Fibroblast of mammary gland (primary cell): ENCODE results near the gene SORD.

ENCODE experiments used
- DNase-seq: peaks from one replicate; pipeline ENCODE4 v3.0.0-alpha.2; 2010; ENCODE audit warnings: low read depth
- H3K4me3 ChIP-seq: 2 replicates; pipeline ENCODE4 v1.5.1; 2011; ENCODE audit warnings: low read depth, mild to moderate bottlenecking, low read length, moderate library complexity; ENCODE audit not compliant: control insufficient read depth
- TF ChIP-seq, protein P1 (sequence below): conservative IDR thresholded peaks from 2 replicates; pipeline ENCODE4 v1.5.1; 2011; ENCODE audit warnings: low read depth, low read length, inconsistent platforms; ENCODE audit not compliant: control insufficient read depth, insufficient read depth

The SORD gene

DNA sequence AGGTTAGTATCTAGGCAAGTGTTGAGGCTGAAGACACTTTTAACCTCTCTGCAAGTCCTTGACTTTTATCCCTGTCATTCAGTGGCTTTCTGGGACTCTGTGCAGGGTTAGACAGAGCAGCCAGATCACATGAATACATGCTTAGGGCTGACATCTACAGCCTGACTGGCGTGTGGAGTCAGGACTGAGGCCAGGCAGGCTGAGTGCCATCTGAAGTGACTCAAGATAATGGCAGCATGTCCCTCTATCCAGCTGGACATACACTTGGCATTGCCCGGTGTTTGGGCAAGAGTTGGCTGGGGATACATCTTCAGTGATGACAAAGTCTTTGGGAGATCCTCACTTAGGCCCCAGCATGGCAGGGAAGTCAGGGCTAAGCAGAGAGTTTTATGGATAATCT lies 68.6 kb downstream of the SORD start:
- TF ChIP-seq, protein P1, sequence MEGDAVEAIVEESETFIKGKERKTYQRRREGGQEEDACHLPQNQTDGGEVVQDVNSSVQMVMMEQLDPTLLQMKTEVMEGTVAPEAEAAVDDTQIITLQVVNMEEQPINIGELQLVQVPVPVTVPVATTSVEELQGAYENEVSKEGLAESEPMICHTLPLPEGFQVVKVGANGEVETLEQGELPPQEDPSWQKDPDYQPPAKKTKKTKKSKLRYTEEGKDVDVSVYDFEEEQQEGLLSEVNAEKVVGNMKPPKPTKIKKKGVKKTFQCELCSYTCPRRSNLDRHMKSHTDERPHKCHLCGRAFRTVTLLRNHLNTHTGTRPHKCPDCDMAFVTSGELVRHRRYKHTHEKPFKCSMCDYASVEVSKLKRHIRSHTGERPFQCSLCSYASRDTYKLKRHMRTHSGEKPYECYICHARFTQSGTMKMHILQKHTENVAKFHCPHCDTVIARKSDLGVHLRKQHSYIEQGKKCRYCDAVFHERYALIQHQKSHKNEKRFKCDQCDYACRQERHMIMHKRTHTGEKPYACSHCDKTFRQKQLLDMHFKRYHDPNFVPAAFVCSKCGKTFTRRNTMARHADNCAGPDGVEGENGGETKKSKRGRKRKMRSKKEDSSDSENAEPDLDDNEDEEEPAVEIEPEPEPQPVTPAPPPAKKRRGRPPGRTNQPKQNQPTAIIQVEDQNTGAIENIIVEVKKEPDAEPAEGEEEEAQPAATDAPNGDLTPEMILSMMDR, result no peak

DNA sequence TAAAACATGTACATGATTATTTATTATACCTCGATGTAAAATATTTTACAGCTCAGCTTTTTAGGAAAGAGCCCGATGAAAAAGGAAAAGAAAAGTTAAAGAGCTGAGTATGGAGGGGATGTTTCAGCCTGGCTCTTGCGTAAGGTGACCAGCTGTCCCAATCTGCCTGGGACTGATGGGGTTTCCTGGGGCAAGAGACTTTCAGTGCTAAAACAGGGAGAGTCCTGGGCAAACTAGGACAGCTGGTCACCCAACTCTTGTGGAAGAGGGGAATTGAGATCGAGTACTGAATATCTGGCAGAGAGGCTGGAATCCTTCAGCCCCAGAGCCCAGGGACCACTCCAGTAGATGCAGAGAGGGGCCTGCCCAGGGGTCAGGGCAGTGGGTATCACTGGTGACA lies 70.0 kb downstream of the SORD start:
- TF ChIP-seq, protein P1, result no peak
- H3K4me3 ChIP-seq, result no peak overlapping the region
- DNase-seq, result no peak

More for the DNA sequence above, 68.6 kb downstream of the SORD start:
- no peak overlapping the region for H3K4me3 ChIP-seq
- DNase-seq, result no peak

DNA sequence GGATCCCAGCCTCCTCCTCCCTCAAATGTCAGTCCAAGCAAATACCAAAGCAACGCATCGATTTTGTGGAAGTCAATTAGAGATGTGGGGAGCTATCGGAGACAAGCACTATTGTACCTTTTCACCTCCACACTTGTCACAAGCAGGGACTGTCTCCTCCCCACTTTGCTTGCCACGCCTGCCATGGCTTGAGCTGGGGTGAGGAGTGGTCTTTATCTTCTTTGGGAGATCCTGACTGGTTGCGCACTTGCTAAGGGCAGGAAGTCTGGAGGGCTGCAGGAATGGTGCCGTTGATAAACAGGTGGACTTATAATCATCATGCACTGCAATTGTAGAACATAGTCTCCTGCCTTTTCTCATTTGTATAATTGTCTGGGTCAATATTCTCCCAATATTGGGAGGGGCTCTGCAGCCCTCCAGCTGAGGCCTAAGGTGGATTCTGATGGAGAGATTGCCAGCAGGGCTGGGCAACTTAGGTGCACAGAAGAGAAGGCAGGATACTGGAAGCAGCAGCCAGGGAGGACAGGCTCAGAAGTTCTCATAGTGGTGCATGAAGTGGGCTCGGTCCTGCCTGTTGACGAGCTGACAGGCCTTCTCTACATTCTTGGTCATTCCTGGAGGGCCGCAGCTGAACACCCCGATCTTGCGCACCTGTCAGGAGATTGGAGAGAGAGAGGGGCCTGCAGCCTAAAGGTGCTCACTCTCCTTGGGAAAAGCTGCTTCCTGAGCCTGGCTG lies 70.8 kb downstream of the SORD start:
- H3K4me3 ChIP-seq, result no peak overlapping the region
- TF ChIP-seq, protein P1, result no peak
- no peak for DNase-seq

DNA sequence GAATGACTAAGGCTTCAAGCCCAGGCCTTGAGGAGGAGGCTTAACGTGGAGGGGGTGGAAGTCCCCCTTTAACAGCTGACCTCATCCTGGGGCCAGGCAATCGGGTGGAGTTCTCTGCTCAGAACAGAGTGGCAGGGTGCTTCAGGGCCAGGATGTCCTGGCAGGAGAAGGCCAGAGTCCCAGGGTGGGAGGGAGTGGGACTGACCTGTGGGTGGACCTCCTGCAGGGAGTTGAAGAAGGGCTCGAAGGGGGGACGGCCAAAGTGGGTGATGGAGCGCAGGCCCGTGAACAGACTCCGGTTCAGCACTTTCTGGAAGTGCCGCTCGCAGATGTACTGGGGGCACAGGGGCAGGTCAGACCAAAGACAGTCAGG lies 71.3 kb downstream of the SORD start:
- no peak overlapping the region for H3K4me3 ChIP-seq
- TF ChIP-seq, protein P1, result no peak
- DNase-seq, result no peak

DNA sequence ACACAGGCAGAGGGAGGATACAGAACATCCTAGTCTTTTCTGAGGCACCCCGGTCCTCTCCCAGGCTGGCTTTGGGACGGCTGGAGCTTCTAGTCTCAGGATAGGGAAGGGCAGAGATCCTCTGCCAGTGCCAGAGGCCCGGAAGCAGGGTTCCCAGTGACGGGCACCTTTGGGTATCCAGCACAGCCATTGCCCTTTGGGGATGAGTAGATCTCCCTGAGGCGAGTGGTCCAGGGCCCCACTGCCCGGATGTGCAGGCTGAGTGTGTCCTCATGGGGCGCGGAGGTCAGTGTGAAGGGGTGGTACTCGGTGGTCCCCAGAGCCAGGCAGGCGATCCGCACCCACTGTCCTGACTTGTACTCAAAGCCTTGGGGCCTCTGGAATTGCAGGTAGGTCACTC lies 72.7 kb downstream of the SORD start:
- DNase-seq, result no peak
- TF ChIP-seq, protein P1, result no peak
- no peak overlapping the region for H3K4me3 ChIP-seq

DNA sequence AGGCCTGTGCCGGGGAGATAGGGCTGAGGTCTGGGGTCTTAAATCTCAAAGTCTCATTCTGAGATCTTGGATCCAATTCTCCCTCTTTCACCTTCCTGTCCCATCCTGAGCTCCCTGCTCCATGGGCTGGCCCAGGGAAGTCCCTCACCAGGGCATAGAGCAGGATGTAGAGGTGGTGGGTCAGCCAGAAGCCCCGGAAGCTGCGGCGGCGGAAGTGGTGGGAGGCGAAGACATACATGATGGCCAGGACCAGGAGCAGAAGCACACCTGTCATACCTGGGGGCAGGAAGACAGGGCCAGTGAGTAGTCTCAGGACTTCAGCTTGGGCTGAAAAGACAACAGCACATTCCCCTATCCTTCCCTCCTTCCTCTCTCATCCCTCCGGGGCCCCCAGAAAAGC lies 74.5 kb downstream of the SORD start:
- TF ChIP-seq, protein P1, result no peak
- no peak overlapping the region for H3K4me3 ChIP-seq
- no peak for DNase-seq
